Mesendoderm (in vitro differentiated cells): ENCODE results near the gene PTPN12.
A peak's percentile ranks its signal among the peaks of the same experiment; 100 is the strongest.

Experiments used
- DNase-seq: peaks from one replicate; pipeline ENCODE4 v3.0.0; 2013
- H2AK5ac ChIP-seq: 2 replicates; pipeline ENCODE4 v1.6.1; 2013; ENCODE audit warnings: low read length, inconsistent platforms
- H2BK120ac ChIP-seq: 2 replicates; pipeline ENCODE4 v1.6.1; 2013; ENCODE audit warnings: low read depth, mild to moderate bottlenecking, low read length, moderate library complexity, mixed read lengths
- H2BK15ac ChIP-seq: replicated peaks from 2 replicates; pipeline ENCODE4 v1.6.1; 2013; ENCODE audit warnings: low read depth, mild to moderate bottlenecking, moderate library complexity
- H2BK5ac ChIP-seq: 2 replicates; pipeline ENCODE4 v1.6.1; 2013; ENCODE audit warnings: low read length, inconsistent platforms
- H3K18ac ChIP-seq: 2 replicates; pipeline ENCODE4 v1.6.1; 2013; ENCODE audit warnings: mild to moderate bottlenecking, low read length, mixed read lengths
- H3K23ac ChIP-seq: one replicate; pipeline ENCODE4 v1.6.1; 2013; ENCODE audit warnings: low read length
- H3K27ac ChIP-seq: 2 replicates; pipeline ENCODE4 v1.5.1; 2013; ENCODE audit warnings: low read depth, mild to moderate bottlenecking, inconsistent platforms, low read length, moderate library complexity
- H3K27me3 ChIP-seq: 2 replicates; pipeline ENCODE4 v1.6.1; 2013; ENCODE audit warnings: low read length, control low read depth, mild to moderate bottlenecking, inconsistent platforms; ENCODE audit not compliant: insufficient read depth, poor library complexity
- H3K36me3 ChIP-seq: 2 replicates; pipeline ENCODE4 v1.6.1; 2013; ENCODE audit warnings: low read length, inconsistent platforms; ENCODE audit not compliant: control insufficient read depth, insufficient read depth
- H3K4ac ChIP-seq: one replicate; pipeline ENCODE4 v1.6.1; 2013; ENCODE audit warnings: low read depth, mild to moderate bottlenecking, low read length, moderate library complexity
- H3K4me1 ChIP-seq: 2 replicates; pipeline ENCODE4 v1.6.1; 2013; ENCODE audit warnings: low read depth, low read length, inconsistent platforms; ENCODE audit not compliant: control insufficient read depth
- H3K4me2 ChIP-seq: 2 replicates; pipeline ENCODE4 v1.6.1; 2013; ENCODE audit warnings: low read length
- H3K4me3 ChIP-seq: 2 replicates; pipeline ENCODE4 v1.5.1; 2013; ENCODE audit warnings: mild to moderate bottlenecking, low read length
- H3K56ac ChIP-seq: one replicate; pipeline ENCODE4 v1.6.1; 2013; ENCODE audit warnings: low read length
- H3K79me1 ChIP-seq: 2 replicates; pipeline ENCODE4 v1.6.1; 2013; ENCODE audit warnings: low read length, inconsistent platforms
- H3K79me2 ChIP-seq: 2 replicates; pipeline ENCODE4 v1.6.1; 2013; ENCODE audit warnings: mild to moderate bottlenecking, low read length; ENCODE audit not compliant: control insufficient read depth, insufficient read depth
- H3K9ac ChIP-seq: 2 replicates; pipeline ENCODE4 v1.6.1; 2013; ENCODE audit warnings: low read length, inconsistent platforms
- H4K5ac ChIP-seq: one replicate; pipeline ENCODE4 v1.6.1; 2013; ENCODE audit warnings: low read length
- H4K8ac ChIP-seq: one replicate; pipeline ENCODE4 v1.6.1; 2013; ENCODE audit warnings: low read depth, mild to moderate bottlenecking, control low read depth, low read length, moderate library complexity
- WGBS: extraction: QIAGEN DNeasy Blood & Tissue Kit; methylation state at CpG from one replicate; pipeline ENCODE4 v1.1.7; 2013; ENCODE audit warnings: low lambda C conversion rate, missing lambda C conversion rate; ENCODE audit not compliant: insufficient coverage; ENCODE audit errors: extremely low coverage; 5-methylcytosine and 5-hydroxymethylcytosine counted together

The PTPN12 gene

GRCh38 chr7:77655836-77656455, 118.9 kb downstream of the PTPN12 start:
- Histone ChIP-seq H3K4me1 (no peaks in the 10 kb centered on the region), H3K79me1 (no peaks in the 10 kb centered on the region), H3K27me3 (no peaks in the 10 kb centered on the region), H3K36me3 (peaks cover 1% of the 10 kb centered on the region), H3K4me3 (no peak overlapping the region), H3K4ac (no peak overlapping the region), H4K5ac (no peak overlapping the region), H3K18ac (no peak overlapping the region), H2BK120ac (no peak overlapping the region), H2AK5ac (no peak overlapping the region), H2BK5ac (no peak overlapping the region), H3K9ac (no peak overlapping the region), H4K8ac (no peak overlapping the region), H2BK15ac (no peak overlapping the region), H3K4me2 (no peak overlapping the region), H3K27ac (no peak overlapping the region), H3K79me2 (no peaks in the 10 kb centered on the region), H3K56ac (no peak overlapping the region), H3K23ac (no peak overlapping the region)
- no peak for DNase-seq
- WGBS: no CpG with 5 or more reads among the region's 9 CpGs

- no peak overlapping the region for H4K8ac ChIP-seq
- H3K27ac ChIP-seq: no peak overlapping the region
- H3K79me1 ChIP-seq: no peaks in the 10 kb centered on the region
- H3K23ac ChIP-seq: no peak overlapping the region
- H3K4me1 ChIP-seq: no peaks in the 10 kb centered on the region
- H3K9ac ChIP-seq: no peak overlapping the region
- H4K5ac ChIP-seq: no peak overlapping the region
- no peaks in the 10 kb centered on the region for H3K27me3 ChIP-seq
- H2AK5ac ChIP-seq: no peak overlapping the region
- H3K4ac ChIP-seq: no peak overlapping the region
- H3K56ac ChIP-seq: no peak overlapping the region
- H2BK5ac ChIP-seq: no peak overlapping the region
- H3K79me2 ChIP-seq: no peaks in the 10 kb centered on the region
- WGBS: no CpG with 5 or more reads among the region's 1 CpG
- H3K4me3 ChIP-seq: no peak overlapping the region
- no peak overlapping the region for H2BK15ac ChIP-seq
- peak; percentile 39 for DNase-seq
- H3K36me3 ChIP-seq: peaks cover 1% of the 10 kb centered on the region
- H2BK120ac ChIP-seq: no peak overlapping the region
- no peak overlapping the region for H3K4me2 ChIP-seq
- no peak overlapping the region for H3K18ac ChIP-seq
Measured at GRCh38 chr7:77657427-77658224, 120.5 kb downstream of the PTPN12 start.

- H3K23ac ChIP-seq: no peak overlapping the region
- no peak overlapping the region for H2BK15ac ChIP-seq
- H2AK5ac ChIP-seq: no peak overlapping the region
- no peak overlapping the region for H3K4me2 ChIP-seq
- H3K79me1 ChIP-seq: no peaks in the 10 kb centered on the region
- H4K8ac ChIP-seq: no peak overlapping the region
- no peak overlapping the region for H3K4ac ChIP-seq
- no peak overlapping the region for H3K9ac ChIP-seq
- no peak overlapping the region for H3K18ac ChIP-seq
- no peak overlapping the region for H2BK5ac ChIP-seq
- H3K36me3 ChIP-seq: no peaks in the 10 kb centered on the region
- no peaks in the 10 kb centered on the region for H3K79me2 ChIP-seq
- no peak overlapping the region for H3K27ac ChIP-seq
- H3K4me3 ChIP-seq: no peak overlapping the region
- no peaks in the 10 kb centered on the region for H3K27me3 ChIP-seq
- no peak for DNase-seq
- no CpG with 5 or more reads among the region's 5 CpGs for WGBS
- no peak overlapping the region for H2BK120ac ChIP-seq
- no peak overlapping the region for H4K5ac ChIP-seq
- H3K56ac ChIP-seq: no peak overlapping the region
- no peaks in the 10 kb centered on the region for H3K4me1 ChIP-seq
Measured at GRCh38 chr7:77658928-77659327, 121.8 kb downstream of the PTPN12 start.

- no CpG with 5 or more reads among the region's 5 CpGs for WGBS
- Histone ChIP-seq H3K36me3 (peaks cover 1% of the 10 kb centered on the region), H2BK120ac (no peak overlapping the region), H2BK15ac (no peak overlapping the region), H3K4ac (no peak overlapping the region), H3K4me1 (no peaks in the 10 kb centered on the region), H3K79me2 (no peaks in the 10 kb centered on the region), H3K27ac (no peak overlapping the region), H3K18ac (no peak overlapping the region), H2BK5ac (no peak overlapping the region), H3K4me3 (no peak overlapping the region), H3K79me1 (no peaks in the 10 kb centered on the region), H3K27me3 (no peaks in the 10 kb centered on the region), H4K5ac (no peak overlapping the region), H2AK5ac (no peak overlapping the region), H3K56ac (no peak overlapping the region), H4K8ac (no peak overlapping the region), H3K23ac (no peak overlapping the region), H3K9ac (no peak overlapping the region), H3K4me2 (no peak overlapping the region)
- DNase-seq: no peak
Measured at GRCh38 chr7:77661816-77662215, 124.7 kb downstream of the PTPN12 start.

GRCh38 chr7:77662869-77663268, 125.8 kb downstream of the PTPN12 start:
- Histone ChIP-seq H3K9ac (no peak overlapping the region), H3K18ac (no peak overlapping the region), H3K56ac (no peak overlapping the region), H3K27me3 (no peaks in the 10 kb centered on the region), H3K79me2 (no peaks in the 10 kb centered on the region), H3K23ac (no peak overlapping the region), H4K5ac (no peak overlapping the region), H3K4me3 (no peak overlapping the region), H3K4me1 (no peaks in the 10 kb centered on the region), H2BK15ac (no peak overlapping the region), H3K27ac (no peak overlapping the region), H3K79me1 (no peaks in the 10 kb centered on the region), H2BK120ac (no peak overlapping the region), H3K4ac (no peak overlapping the region), H4K8ac (no peak overlapping the region), H3K36me3 (peaks cover 1% of the 10 kb centered on the region), H3K4me2 (no peak overlapping the region), H2AK5ac (no peak overlapping the region), H2BK5ac (no peak overlapping the region)
- DNase-seq: no peak
- no CpG with 5 or more reads among the region's 2 CpGs for WGBS
